Measurements from ENCODE around the gene ZNF83.

Gene ZNF83

DNA sequence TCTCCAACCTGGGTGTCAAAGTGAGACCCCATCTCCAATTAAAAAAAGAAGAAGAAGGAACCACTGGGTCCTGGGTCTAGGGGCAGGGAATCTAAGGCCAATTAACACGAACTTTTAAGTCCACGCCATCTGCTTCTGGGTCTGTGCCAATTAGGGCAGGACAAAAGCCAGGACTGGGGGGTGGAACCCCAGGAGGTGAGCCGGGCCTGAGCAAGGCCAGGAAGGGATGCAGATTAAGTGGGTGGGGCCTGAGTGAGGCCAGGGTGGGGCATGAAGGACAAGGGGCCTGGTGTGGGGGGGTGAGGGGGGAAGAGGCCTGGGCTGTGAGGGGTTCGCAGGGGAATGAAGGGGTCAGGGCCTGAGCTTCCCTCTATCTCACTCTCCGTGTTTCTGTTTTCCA lies 26.3 kb upstream of the ZNF83 start:
- TF ChIP-seq, protein P1, sequence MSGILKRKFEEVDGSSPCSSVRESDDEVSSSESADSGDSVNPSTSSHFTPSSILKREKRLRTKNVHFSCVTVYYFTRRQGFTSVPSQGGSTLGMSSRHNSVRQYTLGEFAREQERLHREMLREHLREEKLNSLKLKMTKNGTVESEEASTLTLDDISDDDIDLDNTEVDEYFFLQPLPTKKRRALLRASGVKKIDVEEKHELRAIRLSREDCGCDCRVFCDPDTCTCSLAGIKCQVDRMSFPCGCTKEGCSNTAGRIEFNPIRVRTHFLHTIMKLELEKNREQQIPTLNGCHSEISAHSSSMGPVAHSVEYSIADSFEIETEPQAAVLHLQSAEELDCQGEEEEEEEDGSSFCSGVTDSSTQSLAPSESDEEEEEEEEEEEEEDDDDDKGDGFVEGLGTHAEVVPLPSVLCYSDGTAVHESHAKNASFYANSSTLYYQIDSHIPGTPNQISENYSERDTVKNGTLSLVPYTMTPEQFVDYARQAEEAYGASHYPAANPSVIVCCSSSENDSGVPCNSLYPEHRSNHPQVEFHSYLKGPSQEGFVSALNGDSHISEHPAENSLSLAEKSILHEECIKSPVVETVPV (CRISPR knock-in tag; IDR thresholded peaks at IDR 0.05) = no peak
- TF ChIP-seq ZNF8 (CRISPR knock-in tag; IDR thresholded peaks at IDR 0.05) (no peak), OSR1 (CRISPR knock-in tag; IDR thresholded peaks at IDR 0.05) (no peak), CSDC2 (CRISPR knock-in tag; IDR thresholded peaks at IDR 0.05) (no peak), ISL1 (CRISPR knock-in tag; IDR thresholded peaks at IDR 0.05) (no peak), ZFP3 (CRISPR knock-in tag; IDR thresholded peaks at IDR 0.05) (no peak), GLIS3 (CRISPR knock-in tag; IDR thresholded peaks at IDR 0.05) (no peak), ZNF565 (CRISPR knock-in tag; conservative IDR thresholded peaks at IDR 0.05; ENCODE audit: low read depth) (no peak), ZC3H10 (CRISPR knock-in tag; IDR thresholded peaks at IDR 0.05) (no peak), RARB (CRISPR knock-in tag; IDR thresholded peaks at IDR 0.05) (no peak), ESRRG (CRISPR knock-in tag; IDR thresholded peaks at IDR 0.05) (no peak), SNAI2 (CRISPR knock-in tag; IDR thresholded peaks at IDR 0.05) (no peak), ZFP30 (CRISPR knock-in tag; IDR thresholded peaks at IDR 0.05) (no peak), ARNTL (CRISPR knock-in tag; IDR thresholded peaks at IDR 0.05; ENCODE audit: borderline replicate concordance, low read depth) (no peak), TCF4 (CRISPR knock-in tag; IDR thresholded peaks at IDR 0.05; ENCODE audit: borderline replicate concordance) (no peak), ZNF70 (CRISPR knock-in tag; IDR thresholded peaks at IDR 0.05) (no peak), TOX (CRISPR knock-in tag; IDR thresholded peaks at IDR 0.05; ENCODE audit: borderline replicate concordance) (no peak)
- TF ChIP-seq, protein P2, sequence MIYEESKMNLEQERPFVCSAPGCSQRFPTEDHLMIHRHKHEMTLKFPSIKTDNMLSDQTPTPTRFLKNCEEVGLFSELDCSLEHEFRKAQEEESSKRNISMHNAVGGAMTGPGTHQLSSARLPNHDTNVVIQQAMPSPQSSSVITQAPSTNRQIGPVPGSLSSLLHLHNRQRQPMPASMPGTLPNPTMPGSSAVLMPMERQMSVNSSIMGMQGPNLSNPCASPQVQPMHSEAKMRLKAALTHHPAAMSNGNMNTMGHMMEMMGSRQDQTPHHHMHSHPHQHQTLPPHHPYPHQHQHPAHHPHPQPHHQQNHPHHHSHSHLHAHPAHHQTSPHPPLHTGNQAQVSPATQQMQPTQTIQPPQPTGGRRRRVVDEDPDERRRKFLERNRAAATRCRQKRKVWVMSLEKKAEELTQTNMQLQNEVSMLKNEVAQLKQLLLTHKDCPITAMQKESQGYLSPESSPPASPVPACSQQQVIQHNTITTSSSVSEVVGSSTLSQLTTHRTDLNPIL (CRISPR knock-in tag; IDR thresholded peaks at IDR 0.05; ENCODE audit: low read depth) = no peak
- TF ChIP-seq, protein P3, sequence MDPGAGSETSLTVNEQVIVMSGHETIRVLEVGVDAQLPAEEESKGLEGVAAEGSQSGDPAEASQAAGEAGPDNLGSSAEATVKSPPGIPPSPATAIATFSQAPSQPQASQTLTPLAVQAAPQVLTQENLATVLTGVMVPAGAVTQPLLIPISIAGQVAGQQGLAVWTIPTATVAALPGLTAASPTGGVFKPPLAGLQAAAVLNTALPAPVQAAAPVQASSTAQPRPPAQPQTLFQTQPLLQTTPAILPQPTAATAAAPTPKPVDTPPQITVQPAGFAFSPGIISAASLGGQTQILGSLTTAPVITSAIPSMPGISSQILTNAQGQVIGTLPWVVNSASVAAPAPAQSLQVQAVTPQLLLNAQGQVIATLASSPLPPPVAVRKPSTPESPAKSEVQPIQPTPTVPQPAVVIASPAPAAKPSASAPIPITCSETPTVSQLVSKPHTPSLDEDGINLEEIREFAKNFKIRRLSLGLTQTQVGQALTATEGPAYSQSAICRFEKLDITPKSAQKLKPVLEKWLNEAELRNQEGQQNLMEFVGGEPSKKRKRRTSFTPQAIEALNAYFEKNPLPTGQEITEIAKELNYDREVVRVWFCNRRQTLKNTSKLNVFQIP (CRISPR knock-in tag; IDR thresholded peaks at IDR 0.05; ENCODE audit: borderline replicate concordance, low read depth) = no peak
- TF ChIP-seq, protein P4, sequence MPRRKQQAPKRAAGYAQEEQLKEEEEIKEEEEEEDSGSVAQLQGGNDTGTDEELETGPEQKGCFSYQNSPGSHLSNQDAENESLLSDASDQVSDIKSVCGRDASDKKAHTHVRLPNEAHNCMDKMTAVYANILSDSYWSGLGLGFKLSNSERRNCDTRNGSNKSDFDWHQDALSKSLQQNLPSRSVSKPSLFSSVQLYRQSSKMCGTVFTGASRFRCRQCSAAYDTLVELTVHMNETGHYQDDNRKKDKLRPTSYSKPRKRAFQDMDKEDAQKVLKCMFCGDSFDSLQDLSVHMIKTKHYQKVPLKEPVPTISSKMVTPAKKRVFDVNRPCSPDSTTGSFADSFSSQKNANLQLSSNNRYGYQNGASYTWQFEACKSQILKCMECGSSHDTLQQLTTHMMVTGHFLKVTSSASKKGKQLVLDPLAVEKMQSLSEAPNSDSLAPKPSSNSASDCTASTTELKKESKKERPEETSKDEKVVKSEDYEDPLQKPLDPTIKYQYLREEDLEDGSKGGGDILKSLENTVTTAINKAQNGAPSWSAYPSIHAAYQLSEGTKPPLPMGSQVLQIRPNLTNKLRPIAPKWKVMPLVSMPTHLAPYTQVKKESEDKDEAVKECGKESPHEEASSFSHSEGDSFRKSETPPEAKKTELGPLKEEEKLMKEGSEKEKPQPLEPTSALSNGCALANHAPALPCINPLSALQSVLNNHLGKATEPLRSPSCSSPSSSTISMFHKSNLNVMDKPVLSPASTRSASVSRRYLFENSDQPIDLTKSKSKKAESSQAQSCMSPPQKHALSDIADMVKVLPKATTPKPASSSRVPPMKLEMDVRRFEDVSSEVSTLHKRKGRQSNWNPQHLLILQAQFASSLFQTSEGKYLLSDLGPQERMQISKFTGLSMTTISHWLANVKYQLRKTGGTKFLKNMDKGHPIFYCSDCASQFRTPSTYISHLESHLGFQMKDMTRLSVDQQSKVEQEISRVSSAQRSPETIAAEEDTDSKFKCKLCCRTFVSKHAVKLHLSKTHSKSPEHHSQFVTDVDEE (CRISPR knock-in tag; IDR thresholded peaks at IDR 0.05) = no peak
- no peak for ATAC-seq

DNA sequence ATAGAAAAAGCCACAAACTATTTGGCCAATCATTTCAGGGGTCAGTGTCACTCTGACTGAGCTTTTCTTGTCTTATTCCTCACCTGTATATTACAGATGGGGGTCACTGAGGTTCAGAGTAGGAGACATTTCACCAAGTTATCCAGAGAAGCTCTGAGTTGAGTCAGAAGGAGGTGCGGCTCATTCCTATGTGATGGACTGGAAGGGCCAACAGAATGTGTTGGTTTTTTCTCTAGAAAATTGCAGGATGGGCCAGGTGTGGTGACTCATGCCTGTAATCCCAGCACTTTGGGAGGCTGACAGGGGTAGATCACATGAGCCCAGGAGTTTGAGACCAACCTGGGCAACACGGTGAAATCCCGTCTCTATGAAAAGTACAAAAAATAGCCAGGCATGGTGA lies 24.5 kb upstream of the ZNF83 start:
- no peak for ATAC-seq
- TF ChIP-seq, protein P3 (CRISPR knock-in tag; IDR thresholded peaks at IDR 0.05; ENCODE audit: borderline replicate concordance, low read depth) = no peak
- TF ChIP-seq OSR1 (CRISPR knock-in tag; IDR thresholded peaks at IDR 0.05) = no peak
- TF ChIP-seq ZNF8 (CRISPR knock-in tag; IDR thresholded peaks at IDR 0.05) = no peak
- TF ChIP-seq RARB (CRISPR knock-in tag; IDR thresholded peaks at IDR 0.05) = no peak
- TF ChIP-seq, protein P2 (CRISPR knock-in tag; IDR thresholded peaks at IDR 0.05; ENCODE audit: low read depth) = no peak
- TF ChIP-seq, protein P4 (CRISPR knock-in tag; IDR thresholded peaks at IDR 0.05) = no peak
- TF ChIP-seq BACH2 (CRISPR knock-in tag; IDR thresholded peaks at IDR 0.05; ENCODE audit: borderline replicate concordance) = no peak
- TF ChIP-seq ZC3H10 (CRISPR knock-in tag; IDR thresholded peaks at IDR 0.05) = no peak
- TF ChIP-seq ISL1 (CRISPR knock-in tag; IDR thresholded peaks at IDR 0.05) = no peak
- no peak for TF ChIP-seq PPARA (CRISPR knock-in tag; IDR thresholded peaks at IDR 0.05; ENCODE audit: borderline replicate concordance)
